GM18517 (cell line): ENCODE measurements around the gene RBM6.

Experiments
- ATAC-seq: cut with Tn5 transposase; IDR thresholded peaks from one replicate; pipeline ENCODE4 v1.9.1; 2021; ENCODE audit warnings: mild to moderate bottlenecking, moderate library complexity; ENCODE audit not compliant: unreplicated experiment

The RBM6 gene

DNA sequence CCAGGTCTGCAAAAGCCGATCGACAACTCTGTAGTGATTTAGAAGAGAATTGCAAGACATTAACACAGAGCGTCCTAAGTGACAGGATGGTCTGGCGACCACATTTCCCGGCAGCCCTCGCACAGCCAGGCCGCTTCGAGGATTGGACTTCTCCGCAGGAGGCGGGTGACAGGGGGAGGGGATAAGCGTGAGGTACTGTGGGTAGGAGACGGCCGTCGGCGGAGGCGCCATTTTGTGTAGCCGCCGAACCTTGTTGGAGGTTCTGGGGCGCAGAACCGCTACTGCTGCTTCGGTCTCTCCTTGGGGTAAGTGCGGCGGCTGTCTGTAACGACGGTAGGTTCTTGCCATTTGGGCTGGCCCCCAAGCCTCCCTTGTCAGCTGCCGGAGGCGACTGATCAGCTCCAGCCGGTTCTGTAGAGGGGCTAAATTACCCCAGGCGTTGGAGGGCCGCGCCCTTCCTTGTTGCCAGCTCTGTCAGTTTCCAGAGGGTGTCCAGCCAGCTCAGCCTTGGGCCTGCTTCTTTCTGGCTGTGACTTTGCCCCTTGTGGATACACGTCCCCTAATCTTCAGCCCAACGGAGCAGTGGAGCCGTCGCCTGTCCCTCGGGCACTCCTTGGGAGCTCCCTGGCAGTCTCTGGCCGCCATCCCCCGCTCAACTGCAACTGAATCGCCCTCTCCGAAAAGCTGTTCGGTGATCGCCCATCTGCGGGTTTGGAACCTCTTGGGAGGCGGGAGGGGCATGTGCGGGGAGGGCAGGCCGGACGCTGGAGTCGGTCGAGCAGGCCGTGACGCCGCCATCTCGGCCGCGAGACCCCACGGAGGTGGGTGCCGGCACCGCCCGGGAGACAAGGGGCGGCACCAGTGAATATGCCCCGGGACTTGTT is 149.0 kb downstream of the RBM6 start, which contains the start of gene RBM5:
Gene RBM5, plus strand, starts transcription at position 195 of the 884 bp plus-strand sequence. CDS start 1,516 bp downstream, outside the sequence.
- peak; percentile 95 for ATAC-seq

DNA sequence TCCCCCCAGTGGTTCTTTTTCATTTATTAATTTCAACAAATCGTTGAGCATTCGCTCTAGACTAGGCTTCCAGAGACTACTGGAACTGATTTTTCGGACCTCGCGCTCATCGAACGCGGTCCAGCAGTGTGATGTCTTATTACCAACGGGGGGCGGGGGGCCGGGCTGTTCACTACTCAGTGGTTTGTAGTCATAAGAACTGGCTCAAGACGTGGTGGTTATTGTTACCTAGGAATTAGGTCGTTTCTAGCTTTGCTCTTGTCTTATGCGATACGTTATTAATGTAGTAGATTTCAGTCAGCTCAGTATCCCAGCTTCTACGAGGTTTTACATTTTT is 149.6 kb downstream of the RBM6 start:
- ATAC-seq: no peak

GRCh38 chr3:50090984-50091383 is 151.0 kb downstream of the RBM6 start:
- ATAC-seq: no peak

GRCh38 chr3:50095352-50095998 is 155.5 kb downstream of the RBM6 start:
- ATAC-seq: no peak

- no peak for ATAC-seq
These were observed 160.4 kb downstream of the RBM6 start for GRCh38 chr3:50100386-50100785.

DNA sequence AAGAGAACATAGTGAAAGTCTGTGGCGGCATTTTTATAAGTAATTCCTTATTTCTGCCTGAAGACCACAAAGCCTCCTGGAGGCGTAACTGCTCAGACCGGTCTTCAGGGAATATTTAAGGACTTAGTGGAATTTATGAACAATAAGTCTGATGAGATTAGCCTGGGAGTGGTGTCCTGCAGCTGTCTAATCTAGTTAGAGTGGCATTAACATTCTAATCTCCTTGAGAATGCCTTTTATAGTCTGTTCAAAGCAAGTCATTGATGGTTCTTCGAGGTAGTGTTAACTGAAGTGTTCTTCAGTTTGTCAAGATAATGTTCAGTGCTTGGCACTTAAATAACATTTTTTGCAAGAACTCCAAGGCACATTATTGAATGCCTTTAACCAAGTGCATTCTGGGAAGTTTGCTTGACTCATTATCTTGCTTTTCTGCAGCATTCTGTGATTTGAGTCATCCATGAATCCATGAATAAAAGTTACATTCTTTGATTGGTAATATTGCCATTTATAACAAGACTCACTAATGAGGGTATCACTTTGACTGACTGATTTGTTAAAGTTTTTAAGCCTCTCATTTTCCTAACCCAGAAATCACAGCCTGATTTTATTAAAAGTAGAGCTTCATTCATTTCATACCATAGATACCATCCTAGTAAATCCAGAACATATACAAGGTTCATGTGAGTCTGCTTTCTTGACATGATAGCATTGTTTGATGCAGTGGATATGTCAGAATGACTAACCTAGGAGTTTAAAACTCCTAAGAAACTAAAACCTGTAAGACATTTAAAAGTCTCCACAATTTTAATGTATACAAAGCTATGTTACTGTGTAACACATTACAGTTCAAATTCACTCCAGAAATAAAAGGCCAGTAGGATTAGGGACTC is 161.3 kb downstream of the RBM6 start:
- no peak for ATAC-seq

DNA sequence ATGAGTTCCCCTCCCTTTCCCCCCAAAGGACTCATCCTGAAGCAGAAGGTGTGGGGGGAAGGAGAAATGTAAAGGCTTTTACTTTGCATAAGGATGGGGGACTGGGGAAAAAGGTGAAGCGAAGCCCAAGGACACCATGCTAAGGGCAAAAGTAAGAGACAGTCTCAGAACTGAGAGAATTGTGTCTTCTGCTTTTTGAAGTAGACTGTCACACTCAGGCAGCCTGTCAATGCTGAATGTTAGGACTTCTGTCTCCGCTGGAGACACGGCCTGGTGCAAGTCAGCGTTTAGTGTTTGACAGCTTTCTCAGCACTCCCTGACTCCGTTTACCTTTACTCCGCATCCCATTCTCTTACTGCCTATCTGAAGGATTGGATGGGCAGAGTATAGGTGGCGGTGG is 162.6 kb downstream of the RBM6 start:
- no peak for ATAC-seq

GRCh38 chr3:50111757-50112156 is 171.8 kb downstream of the RBM6 start:
- no peak for ATAC-seq

GRCh38 chr3:50112462-50112861 is 172.5 kb downstream of the RBM6 start:
- no peak for ATAC-seq

DNA sequence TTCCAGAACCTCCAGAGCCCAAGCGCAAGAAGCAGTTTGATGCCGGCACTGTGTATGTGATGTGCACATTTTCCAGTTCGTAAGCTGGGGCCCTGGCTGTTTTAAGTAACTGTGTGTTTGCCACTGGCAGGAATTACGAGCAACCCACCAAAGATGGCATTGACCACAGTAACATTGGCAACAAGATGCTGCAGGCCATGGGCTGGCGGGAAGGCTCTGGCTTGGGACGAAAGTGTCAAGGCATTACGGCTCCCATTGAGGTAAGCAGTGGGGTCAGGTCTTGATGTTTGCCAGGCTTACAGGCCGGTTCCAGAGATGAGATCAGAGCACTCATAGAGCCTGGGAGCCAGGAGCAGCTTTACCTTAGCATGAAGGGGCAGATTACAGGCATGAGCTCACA is 177.2 kb downstream of the RBM6 start:
- ATAC-seq: no peak

DNA sequence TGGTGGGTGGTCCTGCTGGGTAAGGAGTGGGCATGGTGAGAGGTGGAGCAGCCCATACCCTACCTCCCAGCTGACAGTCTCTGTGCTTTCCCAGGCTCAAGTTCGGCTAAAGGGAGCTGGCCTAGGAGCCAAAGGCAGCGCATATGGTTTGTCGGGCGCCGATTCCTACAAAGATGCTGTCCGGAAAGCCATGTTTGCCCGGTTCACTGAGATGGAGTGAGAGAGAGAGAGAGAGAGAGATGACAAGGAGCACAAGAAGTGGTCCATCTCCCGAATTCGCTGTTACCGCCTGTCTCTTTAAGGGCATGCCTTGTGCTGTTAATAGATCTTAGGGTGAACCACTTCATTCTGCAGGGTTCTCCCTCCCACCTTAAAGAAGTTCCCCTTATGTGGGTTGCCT is 178.3 kb downstream of the RBM6 start:
- no peak for ATAC-seq

DNA sequence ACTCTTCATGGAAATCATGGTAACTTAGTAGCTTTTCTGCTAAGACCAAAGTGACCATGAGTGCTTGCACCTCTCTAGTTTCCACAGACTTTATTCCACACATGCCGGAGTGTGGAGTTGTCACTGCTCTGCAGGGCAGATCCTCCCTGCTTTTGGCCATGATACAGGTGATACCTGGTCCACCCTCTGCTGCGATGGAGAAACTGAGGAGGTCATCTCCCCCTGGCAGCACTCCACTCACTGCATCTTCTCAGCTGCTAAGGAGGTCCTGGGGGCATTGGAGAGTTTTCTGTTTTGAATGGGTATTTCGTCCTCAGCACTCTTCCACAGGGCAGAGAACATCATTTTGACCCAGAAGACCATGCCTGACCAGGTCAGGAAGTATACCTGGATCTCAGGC is 179.8 kb downstream of the RBM6 start:
- ATAC-seq: no peak

- ATAC-seq: no peak
These were observed 180.6 kb downstream of the RBM6 start for GRCh38 chr3:50120364-50121071.

GRCh38 chr3:50121072-50122032 is 181.4 kb downstream of the RBM6 start:
- peak; percentile 58 for ATAC-seq

- no peak for ATAC-seq
These were observed 182.1 kb downstream of the RBM6 start for GRCh38 chr3:50122071-50122470.

DNA sequence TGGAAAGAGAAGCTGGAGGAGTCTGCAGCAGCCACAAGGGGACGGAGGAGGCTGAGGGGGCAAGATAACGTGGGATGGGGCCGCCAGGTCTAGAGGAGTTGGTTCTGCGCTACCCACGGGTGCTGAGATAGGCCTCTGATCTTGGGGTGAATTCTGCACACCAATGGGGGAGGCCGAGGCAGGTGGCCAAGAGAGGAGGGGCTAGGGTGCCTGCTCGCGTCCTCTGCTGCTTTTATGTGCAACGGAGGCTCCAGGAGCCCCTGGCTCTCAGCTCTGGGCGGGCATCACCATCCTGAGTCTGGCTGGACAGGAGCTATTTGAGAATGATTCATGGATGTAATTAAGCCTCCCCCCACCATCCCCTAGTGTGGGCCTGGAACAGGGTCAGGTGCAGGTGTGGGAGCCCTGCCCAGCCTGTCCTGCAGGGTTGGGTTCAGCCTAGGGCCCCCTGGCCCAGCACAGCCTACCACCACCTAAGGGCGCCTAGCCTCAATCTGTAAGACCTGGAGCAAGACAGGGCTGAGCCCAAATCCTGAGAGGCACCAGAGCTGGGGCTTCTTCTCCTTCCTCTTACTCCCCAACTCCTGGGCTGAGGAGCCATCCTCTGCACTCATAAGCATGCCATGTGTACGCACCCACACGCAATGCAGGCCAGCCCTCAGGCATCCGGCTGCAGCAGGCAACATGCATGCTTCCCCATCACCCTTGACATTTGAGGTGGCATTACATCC is 182.9 kb downstream of the RBM6 start:
- no peak for ATAC-seq

GRCh38 chr3:50123394-50124051 is 183.6 kb downstream of the RBM6 start:
- ATAC-seq: no peak

- ATAC-seq: no peak
These were observed 184.3 kb downstream of the RBM6 start for GRCh38 chr3:50124052-50124799.
